ENCODE results near the gene FAM167B.

FAM167B gene

DNA sequence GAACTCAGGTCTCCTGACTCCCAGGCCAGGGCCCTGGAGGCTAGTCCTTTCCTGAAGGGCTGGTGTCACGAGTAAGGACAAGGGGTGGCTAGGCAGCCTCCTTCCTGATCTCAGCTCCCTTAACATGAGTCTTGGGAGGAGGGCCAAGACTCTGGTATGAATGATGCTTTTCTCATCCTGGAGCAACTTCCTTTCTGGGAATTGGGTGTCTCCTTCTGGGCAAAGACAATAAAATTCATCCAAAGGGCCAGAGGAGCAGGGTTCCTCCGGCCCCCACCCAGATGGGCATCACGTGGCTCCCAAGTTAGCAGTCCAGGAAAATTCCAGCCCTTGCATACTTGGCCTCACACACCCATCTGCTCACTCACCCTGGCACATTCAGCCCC, at the start of gene FAM167B:
Gene FAM167B, plus strand, starts transcription at position 335 of the 386 bp plus-strand sequence. CDS start 200 bp downstream, outside the sequence.
- no peak for DNase-seq

- no peak for DNase-seq
These were observed 49.2 kb upstream of the FAM167B start for GRCh38 chr1:32197837-32198236.

DNA sequence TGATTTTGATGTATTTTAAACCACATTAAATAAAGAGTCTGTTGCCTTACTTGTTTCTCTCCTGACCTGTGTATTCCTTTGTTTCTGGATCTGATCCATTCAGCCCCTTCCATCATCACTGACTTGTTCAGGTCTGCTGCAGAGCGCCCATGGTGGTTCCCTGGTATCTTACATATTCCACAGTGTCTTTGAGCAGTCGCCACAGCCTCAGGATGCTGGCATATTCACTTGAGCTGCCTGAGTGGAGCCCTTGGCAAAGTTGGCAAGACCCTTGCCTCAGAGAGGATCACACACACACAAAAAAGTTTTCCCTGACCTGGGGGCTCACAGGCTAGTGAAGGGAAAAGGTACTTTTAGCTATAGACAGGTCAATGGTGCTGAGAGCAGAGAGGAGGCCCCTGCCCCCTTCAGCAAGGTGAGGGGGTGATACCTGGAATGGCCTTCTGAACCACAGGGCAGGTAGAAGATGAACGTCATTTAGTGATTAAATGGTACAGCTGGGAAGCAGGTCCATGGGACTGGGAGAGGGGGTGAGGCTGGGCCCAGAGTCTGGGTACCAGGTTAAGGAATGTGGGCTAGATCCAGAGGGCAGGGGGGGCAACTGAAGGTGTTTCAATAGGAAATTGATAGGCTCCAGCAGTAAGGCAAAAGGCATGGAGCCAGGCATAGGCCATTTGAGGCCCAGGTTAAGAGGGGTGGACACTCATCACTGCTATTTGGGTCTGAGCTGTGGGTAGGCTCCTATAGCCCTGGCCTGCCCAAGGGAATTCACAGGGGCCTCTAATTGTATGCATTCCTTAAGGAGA, 48.6 kb upstream of the FAM167B start:
- DNase-seq = no peak

- no peak for DNase-seq
These were observed 47.8 kb upstream of the FAM167B start for GRCh38 chr1:32199043-32199716.

DNA sequence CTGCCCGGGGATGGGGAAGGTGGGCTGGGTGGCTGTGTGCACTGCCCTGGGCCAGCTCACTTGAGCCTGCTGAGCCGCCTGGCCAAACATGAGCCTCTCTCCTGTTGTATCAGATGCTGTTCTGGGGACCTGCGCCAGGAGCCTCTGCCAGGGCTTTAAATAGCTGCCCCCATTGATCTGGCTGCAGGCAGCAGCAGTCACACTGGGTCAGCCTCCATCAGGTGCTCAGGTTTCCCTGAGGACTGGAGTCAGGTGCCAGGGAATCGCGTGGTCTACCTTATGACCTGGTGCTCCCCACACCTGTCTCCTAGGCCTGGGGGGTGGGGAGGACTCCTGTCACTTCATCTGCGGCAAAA, 47.3 kb upstream of the FAM167B start:
- DNase-seq = peak; percentile 45

- no peak for DNase-seq
These were observed 46.6 kb upstream of the FAM167B start, which contains the start of gene CCDC28B for GRCh38 chr1:32200226-32201010. Gene CCDC28B (plus strand): TSS chr1:32200595. CDS start chr1:32201936, 1,341 bp downstream.

GRCh38 chr1:32201011-32201855, 45.8 kb upstream of the FAM167B start:
- no peak for DNase-seq

DNA sequence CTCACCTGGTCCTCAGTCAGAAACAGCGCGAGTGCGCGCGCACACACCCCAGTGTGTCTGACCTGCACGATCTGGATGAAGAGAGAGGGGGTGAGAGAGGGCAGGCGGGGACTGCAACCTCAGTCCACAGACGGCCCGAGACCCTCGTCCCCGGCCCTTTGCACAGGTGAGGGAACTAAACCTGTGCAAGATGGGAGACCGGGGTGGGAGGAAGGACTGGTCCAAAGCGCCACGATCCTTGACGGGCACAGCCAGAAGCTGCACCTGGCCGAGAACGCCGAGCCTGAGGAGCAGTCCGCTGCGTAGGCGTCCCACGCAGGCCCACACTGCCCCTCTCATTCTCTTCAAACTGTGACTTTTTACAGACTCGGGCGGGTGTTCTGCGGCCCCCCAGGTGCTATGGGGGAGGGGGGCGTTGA, 42.1 kb upstream of the FAM167B start:
- no peak for DNase-seq

GRCh38 chr1:32205401-32206370, 41.3 kb upstream of the FAM167B start, which contains the start of gene IQCC:
Gene IQCC (plus strand): TSS chr1:32205671. CDS start chr1:32205682, 11 bp downstream.
- peak; percentile 88 for DNase-seq

- DNase-seq = no peak
These were observed 38.6 kb upstream of the FAM167B start for GRCh38 chr1:32208469-32208868.

DNA sequence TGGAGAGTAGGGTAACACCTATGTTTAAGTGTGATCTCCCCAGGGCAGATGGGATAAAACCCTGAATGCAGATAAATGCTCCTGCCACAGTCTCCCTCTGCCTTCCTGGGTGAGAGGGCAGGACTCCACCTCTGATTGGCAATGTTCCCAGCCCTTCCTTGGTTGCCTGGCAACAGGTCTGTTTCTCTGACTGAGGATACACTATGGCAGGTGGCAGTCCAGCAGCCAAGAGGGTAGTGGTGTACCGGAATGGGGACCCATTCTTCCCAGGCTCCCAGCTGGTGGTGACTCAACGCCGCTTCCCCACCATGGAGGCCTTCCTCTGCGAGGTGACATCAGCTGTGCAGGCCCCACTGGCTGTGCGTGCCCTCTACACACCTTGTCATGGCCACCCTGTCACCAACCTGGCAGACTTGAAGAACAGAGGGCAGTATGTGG, 38.1 kb upstream of the FAM167B start, which contains the start of gene DCDC2B:
Gene DCDC2B, plus strand, starts transcription at position 199 of the 438 bp plus-strand sequence. Its CDS starts 5 bp downstream, at position 204.
- peak; percentile 85 for DNase-seq

DNA sequence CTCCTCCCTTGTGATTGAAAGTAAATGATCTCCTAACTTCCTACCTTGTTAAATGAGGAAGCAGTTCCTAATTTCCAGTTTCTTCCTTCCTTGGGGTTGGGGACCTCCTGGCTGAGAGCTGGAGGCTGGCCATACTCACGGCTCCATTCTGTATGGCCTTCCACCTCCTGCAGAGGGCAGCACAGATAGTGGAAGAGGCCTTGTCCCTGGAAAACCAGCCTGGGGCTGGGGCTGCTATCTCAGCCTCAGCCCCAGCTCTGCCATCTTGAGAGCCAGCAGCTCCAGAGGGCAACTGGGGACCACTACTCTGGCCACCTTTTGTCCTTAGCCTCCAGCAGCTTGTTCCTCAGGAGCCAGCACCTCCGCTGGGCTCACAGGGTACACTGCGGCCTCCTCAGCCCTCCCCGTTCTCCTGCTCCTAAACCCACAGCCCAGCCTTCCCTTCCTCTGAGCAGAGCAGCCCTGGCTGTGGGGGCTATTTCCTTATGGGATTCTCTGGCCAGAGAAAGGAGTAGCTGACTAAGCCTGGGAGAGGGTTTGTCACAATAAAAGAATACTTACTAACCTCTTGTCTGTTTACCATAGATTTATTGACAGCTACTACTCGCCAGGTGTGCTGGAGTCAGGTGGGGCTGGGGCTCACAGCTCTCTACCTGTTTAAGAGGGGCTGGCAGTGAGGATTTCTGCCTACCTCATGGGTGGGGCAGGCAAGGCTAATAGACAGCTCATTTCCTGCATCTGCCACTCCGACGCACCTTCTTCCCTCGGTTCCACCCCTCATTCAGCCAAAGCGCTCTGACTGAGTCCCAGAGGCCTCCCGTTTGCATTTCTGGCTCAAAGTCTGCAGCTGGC, 31.2 kb upstream of the FAM167B start:
- peak; percentile 15 for DNase-seq

GRCh38 chr1:32216566-32216965, 30.5 kb upstream of the FAM167B start:
- DNase-seq = no peak

DNA sequence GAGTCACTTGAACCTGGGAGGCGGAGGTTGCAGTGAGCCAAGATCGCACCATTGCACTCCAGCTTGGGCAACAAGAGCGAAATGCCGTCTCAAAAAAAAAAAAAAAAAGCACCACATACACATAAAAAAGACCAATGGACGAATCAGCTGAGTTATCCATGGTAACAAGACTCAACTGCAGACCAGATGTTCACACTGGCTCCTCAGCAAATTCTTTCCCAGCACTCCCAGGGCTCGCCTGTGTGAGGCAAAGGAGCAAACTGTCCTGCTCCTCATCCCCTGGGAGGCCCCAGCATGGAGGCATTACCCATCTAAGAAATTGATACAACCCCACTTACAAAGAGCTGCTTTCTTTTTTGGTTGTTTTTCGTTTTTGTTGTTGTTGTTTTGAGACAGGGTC, 28.0 kb upstream of the FAM167B start:
- no peak for DNase-seq

GRCh38 chr1:32220746-32221580, 26.1 kb upstream of the FAM167B start:
- no peak for DNase-seq

GRCh38 chr1:32221581-32221979, 25.4 kb upstream of the FAM167B start:
- DNase-seq = no peak

DNA sequence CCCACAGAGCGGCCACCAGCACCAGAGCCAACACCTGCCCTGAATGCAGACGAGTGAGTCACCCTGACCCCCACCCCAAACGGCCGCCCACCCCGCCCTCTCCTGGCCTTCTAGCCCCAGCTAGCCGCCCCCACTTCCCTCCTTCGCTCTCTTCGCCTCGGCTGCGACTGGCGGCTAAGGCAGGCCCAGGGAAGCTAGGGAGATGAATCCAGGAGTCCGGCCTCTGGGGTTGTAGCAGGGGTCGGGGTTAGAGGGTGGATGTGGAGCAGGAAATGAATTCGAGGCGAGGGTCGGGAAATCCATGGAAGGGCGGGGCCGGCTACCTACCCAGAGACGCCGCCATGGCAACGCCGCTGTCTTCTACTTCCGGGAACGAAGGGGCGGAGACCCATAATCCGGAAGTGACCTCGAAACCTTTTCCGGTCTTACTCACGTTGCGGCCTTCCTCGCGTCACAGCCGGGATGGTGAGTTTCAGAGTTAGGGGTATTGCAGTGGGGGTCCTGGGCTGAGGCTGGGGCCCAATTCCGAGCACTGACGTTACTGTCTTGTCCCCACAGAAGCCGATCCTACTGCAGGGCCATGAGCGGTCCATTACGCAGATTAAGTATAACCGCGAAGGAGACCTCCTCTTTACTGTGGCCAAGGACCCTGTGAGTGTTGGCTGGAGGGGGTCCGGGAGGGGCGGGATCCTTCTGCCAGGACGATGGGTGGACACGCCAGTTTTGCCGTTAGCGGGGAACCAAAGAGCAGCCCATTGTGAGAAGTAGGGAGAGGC, 24.9 kb upstream of the FAM167B start, which contains the start of the genes EIF3I and TMEM234:
Gene EIF3I, plus strand, starts transcription at position 428 of the 776 bp plus-strand sequence. Its CDS starts 35 bp downstream, at position 463.
Gene TMEM234, minus strand, starts transcription at position 374 of the 776 bp plus-strand sequence. Its CDS starts 31 bp downstream, at position 343.
- peak; percentile 74 for DNase-seq

- DNase-seq = no peak
These were observed 23.3 kb upstream of the FAM167B start for GRCh38 chr1:32223683-32224082.
